ENCODE results near the gene ATXN7.

ATXN7 gene, protein sequence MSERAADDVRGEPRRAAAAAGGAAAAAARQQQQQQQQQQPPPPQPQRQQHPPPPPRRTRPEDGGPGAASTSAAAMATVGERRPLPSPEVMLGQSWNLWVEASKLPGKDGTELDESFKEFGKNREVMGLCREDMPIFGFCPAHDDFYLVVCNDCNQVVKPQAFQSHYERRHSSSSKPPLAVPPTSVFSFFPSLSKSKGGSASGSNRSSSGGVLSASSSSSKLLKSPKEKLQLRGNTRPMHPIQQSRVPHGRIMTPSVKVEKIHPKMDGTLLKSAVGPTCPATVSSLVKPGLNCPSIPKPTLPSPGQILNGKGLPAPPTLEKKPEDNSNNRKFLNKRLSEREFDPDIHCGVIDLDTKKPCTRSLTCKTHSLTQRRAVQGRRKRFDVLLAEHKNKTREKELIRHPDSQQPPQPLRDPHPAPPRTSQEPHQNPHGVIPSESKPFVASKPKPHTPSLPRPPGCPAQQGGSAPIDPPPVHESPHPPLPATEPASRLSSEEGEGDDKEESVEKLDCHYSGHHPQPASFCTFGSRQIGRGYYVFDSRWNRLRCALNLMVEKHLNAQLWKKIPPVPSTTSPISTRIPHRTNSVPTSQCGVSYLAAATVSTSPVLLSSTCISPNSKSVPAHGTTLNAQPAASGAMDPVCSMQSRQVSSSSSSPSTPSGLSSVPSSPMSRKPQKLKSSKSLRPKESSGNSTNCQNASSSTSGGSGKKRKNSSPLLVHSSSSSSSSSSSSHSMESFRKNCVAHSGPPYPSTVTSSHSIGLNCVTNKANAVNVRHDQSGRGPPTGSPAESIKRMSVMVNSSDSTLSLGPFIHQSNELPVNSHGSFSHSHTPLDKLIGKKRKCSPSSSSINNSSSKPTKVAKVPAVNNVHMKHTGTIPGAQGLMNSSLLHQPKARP

DNA sequence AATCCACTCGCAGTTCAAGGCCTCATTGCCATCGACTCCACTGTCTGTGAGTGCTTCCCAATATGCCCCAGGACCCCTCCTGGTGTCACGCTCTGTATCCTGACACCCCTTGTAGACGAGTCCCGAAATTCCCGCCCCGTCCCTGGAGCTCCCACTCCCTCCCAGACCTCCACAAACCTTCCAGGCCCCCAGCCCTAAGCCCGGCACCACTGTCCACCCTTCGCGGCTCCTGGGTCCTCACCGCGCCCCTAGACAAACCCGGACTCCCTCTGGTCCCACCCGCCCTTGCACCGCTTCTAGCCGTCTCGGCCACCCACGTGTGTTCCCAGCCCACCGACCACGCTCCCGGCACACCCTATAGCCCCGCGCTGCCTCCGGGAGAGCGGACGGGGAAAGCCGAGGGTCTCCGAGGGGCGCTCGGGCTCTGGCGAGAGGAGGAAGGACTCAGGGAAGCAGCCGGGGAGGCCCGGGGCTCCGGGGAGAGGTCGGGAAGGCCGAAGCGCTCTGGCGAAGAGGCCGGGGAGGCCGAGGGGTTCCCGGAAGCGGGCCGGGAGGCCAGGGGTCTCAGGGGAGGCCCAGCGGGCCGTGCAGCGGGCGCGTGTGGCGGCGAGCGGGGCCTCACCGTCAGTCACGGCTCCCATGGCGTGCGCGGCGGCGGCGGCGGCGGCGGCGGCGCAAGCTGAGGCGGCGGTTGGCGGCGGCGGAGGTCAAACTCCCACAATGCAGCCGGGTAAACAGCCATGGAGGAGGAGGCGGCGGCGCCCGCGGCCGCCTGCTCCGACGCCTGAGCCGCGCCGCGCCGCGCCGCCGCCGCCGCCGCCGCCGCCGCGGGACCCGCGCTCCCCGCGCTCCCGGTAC lies at the start of gene ATXN7, which contains the start of gene THOC7:
Gene ATXN7, plus strand, starts transcription at position 718 of the 858 bp plus-strand sequence. CDS start 48,732 bp downstream, outside the sequence.
Gene THOC7, minus strand, starts transcription at position 656 of the 858 bp plus-strand sequence. Its CDS starts 15 bp downstream, at position 641.
- Histone ChIP-seq H3K9ac (ENCODE audit: low read depth, low read length) (peak within 1 kb of the TSS; percentile 98), H3K4me1 (ENCODE audit: insufficient read depth, low read length) (peaks cover 21% of the 10 kb centered on the region), H3K9me3 (ENCODE audit: control insufficient read depth, insufficient read depth, low read length) (no peaks in the 10 kb centered on the region), H3K36me3 (ENCODE audit: insufficient read depth, low read length) (no peaks in the 10 kb centered on the region)

GRCh38 chr3:63814237-63814636 lies 49.4 kb upstream of the ATXN7 start:
- no peak overlapping the region for H3K9ac ChIP-seq (ENCODE audit: low read depth, low read length)

GRCh38 chr3:63817225-63817624 lies 46.4 kb upstream of the ATXN7 start:
- no peaks in the 10 kb centered on the region for H3K36me3 ChIP-seq (ENCODE audit: insufficient read depth, low read length)
- H3K9me3 ChIP-seq (ENCODE audit: control insufficient read depth, insufficient read depth, low read length), result no peaks in the 10 kb centered on the region
- H3K4me1 ChIP-seq (ENCODE audit: insufficient read depth, low read length), result 0 out of 2 replicates have a peak, but pooled peaks cover 5% of the 10 kb centered on the region
- no peak overlapping the region for H3K9ac ChIP-seq (ENCODE audit: low read depth, low read length)

More at GRCh38 chr3:63814237-63814636, 49.4 kb upstream of the ATXN7 start:
- Histone ChIP-seq H3K9me3 (ENCODE audit: control insufficient read depth, insufficient read depth, low read length) (no peaks in the 10 kb centered on the region), H3K4me1 (ENCODE audit: insufficient read depth, low read length) (0 out of 2 replicates have a peak, but pooled peaks cover 5% of the 10 kb centered on the region), H3K36me3 (ENCODE audit: insufficient read depth, low read length) (no peaks in the 10 kb centered on the region)

DNA sequence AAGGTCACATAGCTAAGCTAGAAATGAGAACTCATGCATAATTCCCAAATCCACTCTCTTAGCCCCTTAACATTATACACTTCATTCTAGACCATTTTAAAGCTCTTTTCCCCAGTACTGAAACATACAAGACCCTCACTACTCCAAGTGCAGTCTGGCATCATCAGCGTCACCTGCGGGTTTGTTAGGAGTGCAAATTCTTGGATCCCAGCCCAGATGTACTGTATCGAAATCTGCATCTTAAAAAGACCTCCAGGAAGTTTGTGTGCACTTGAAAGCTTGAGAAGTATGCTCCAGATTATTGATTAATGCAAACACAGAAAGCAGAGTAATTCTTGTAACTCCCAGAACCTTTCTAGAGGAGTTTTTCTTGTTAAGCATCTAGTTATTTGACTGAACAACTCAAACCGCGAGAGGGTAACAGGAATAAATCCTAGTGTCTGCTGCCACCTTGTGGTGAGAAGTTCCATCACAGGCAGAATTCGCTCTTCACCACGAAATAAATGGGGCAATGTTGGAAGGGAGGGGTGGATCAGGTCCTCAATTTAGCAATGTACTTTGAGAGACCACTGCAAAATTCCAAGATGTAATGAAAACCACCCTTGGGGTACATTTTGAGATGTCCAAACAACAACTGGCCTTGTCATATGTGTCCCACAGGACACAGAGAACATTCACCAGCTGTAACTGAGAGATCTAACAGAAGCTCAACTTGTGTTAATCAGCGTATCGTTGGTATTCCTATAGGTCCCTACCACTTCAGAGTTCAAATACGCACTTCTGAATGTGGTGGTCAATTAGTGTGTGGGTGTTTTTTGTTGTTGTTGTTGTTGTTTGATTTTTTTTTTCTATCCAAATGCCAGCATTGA lies 45.2 kb upstream of the ATXN7 start:
- Histone ChIP-seq H3K4me1 (ENCODE audit: insufficient read depth, low read length) (0 out of 2 replicates have a peak, but pooled peaks cover 5% of the 10 kb centered on the region), H3K9me3 (ENCODE audit: control insufficient read depth, insufficient read depth, low read length) (no peaks in the 10 kb centered on the region), H3K9ac (ENCODE audit: low read depth, low read length) (no peak overlapping the region), H3K36me3 (ENCODE audit: insufficient read depth, low read length) (no peaks in the 10 kb centered on the region)

DNA sequence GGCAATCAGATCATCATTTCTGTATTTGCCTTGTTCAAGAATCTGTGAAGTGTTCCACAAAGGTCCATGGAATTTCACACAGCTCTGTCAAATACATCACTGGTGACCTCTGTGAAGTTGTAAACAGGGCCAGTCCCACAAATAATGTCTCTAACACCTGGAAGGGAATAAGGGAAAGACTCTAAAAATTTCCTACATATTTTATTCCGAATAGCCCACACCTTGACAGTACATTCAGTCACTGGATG lies 44.6 kb upstream of the ATXN7 start, which contains the start of gene C3orf49:
Gene C3orf49, plus strand, starts transcription at position 149 of the 248 bp plus-strand sequence. CDS start 173 bp downstream, outside the sequence.
- no peaks in the 10 kb centered on the region for H3K36me3 ChIP-seq (ENCODE audit: insufficient read depth, low read length)
- no peak within 1 kb of the TSS for H3K9ac ChIP-seq (ENCODE audit: low read depth, low read length)
- H3K4me1 ChIP-seq (ENCODE audit: insufficient read depth, low read length), result 0 out of 2 replicates have a peak, but pooled peaks cover 5% of the 10 kb centered on the region
- H3K9me3 ChIP-seq (ENCODE audit: control insufficient read depth, insufficient read depth, low read length), result no peaks in the 10 kb centered on the region

DNA sequence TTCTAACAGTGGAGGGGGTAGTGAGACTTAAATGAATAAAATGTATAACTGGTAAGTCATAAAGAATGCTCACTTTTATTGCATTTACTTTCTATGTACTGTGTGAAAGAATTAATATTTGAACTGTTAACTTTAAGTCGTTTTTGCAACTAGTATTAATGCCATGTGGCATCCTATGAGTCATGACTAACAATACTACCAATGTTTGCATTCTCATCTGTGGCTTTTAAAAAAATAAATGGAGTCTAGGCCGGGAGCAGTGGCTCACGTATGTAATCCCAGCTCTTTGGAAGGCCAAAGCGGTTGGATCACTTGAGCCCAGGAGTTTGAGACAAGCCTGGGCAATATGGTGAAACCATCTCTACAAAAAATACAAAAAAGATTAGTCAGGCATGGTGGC lies 39.4 kb upstream of the ATXN7 start:
- Histone ChIP-seq H3K36me3 (ENCODE audit: insufficient read depth, low read length) (no peaks in the 10 kb centered on the region; the same call in 1 of the 2 replicates), H3K4me1 (ENCODE audit: insufficient read depth, low read length) (no peaks in the 10 kb centered on the region), H3K9me3 (ENCODE audit: control insufficient read depth, insufficient read depth, low read length) (no peaks in the 10 kb centered on the region), H3K9ac (ENCODE audit: low read depth, low read length) (no peak overlapping the region)

GRCh38 chr3:63830526-63830925 lies 33.1 kb upstream of the ATXN7 start:
- H3K9ac ChIP-seq (ENCODE audit: low read depth, low read length), result no peak overlapping the region
- no peaks in the 10 kb centered on the region for H3K9me3 ChIP-seq (ENCODE audit: control insufficient read depth, insufficient read depth, low read length)
- H3K4me1 ChIP-seq (ENCODE audit: insufficient read depth, low read length), result no peaks in the 10 kb centered on the region
- H3K36me3 ChIP-seq (ENCODE audit: insufficient read depth, low read length), result peaks cover 4% of the 10 kb centered on the region

DNA sequence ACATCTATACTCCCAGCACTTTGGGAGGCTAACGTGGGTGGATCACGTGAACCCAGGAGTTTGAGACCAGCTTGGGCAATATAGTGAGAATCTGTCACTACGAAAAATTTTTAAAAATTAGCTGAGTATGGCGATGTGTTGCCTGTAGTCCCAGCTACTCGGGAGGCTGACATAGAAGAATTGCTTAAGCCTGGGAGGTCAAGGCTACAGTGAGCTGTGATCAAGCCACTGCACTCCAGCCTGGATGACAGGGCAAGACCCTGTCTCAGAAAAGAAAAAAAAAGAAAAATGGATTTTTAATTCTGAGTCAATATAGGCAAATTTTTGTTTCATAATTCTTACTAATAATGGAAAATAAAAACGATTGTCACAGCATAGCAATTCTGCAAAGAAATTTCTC lies 31.3 kb upstream of the ATXN7 start:
- Histone ChIP-seq H3K4me1 (ENCODE audit: insufficient read depth, low read length) (no peaks in the 10 kb centered on the region), H3K36me3 (ENCODE audit: insufficient read depth, low read length) (peaks cover 4% of the 10 kb centered on the region), H3K9me3 (ENCODE audit: control insufficient read depth, insufficient read depth, low read length) (no peaks in the 10 kb centered on the region), H3K9ac (ENCODE audit: low read depth, low read length) (no peak overlapping the region)

GRCh38 chr3:63841704-63842103 lies 22.0 kb upstream of the ATXN7 start:
- Histone ChIP-seq H3K36me3 (ENCODE audit: insufficient read depth, low read length) (no peaks in the 10 kb centered on the region), H3K9me3 (ENCODE audit: control insufficient read depth, insufficient read depth, low read length) (no peaks in the 10 kb centered on the region), H3K4me1 (ENCODE audit: insufficient read depth, low read length) (no peaks in the 10 kb centered on the region), H3K9ac (ENCODE audit: low read depth, low read length) (no peak overlapping the region)

- Histone ChIP-seq H3K9ac (ENCODE audit: low read depth, low read length) (no peak overlapping the region), H3K4me1 (ENCODE audit: insufficient read depth, low read length) (no peaks in the 10 kb centered on the region), H3K36me3 (ENCODE audit: insufficient read depth, low read length) (no peaks in the 10 kb centered on the region), H3K9me3 (ENCODE audit: control insufficient read depth, insufficient read depth, low read length) (no peaks in the 10 kb centered on the region)
These were observed 21.5 kb upstream of the ATXN7 start for GRCh38 chr3:63842127-63842526.

GRCh38 chr3:63845215-63845614 lies 18.5 kb upstream of the ATXN7 start:
- Histone ChIP-seq H3K4me1 (ENCODE audit: insufficient read depth, low read length) (peaks cover 6% of the 10 kb centered on the region; the same call in 1 of the 2 replicates), H3K9ac (ENCODE audit: low read depth, low read length) (no peak overlapping the region), H3K36me3 (ENCODE audit: insufficient read depth, low read length) (no peaks in the 10 kb centered on the region), H3K9me3 (ENCODE audit: control insufficient read depth, insufficient read depth, low read length) (no peaks in the 10 kb centered on the region)

DNA sequence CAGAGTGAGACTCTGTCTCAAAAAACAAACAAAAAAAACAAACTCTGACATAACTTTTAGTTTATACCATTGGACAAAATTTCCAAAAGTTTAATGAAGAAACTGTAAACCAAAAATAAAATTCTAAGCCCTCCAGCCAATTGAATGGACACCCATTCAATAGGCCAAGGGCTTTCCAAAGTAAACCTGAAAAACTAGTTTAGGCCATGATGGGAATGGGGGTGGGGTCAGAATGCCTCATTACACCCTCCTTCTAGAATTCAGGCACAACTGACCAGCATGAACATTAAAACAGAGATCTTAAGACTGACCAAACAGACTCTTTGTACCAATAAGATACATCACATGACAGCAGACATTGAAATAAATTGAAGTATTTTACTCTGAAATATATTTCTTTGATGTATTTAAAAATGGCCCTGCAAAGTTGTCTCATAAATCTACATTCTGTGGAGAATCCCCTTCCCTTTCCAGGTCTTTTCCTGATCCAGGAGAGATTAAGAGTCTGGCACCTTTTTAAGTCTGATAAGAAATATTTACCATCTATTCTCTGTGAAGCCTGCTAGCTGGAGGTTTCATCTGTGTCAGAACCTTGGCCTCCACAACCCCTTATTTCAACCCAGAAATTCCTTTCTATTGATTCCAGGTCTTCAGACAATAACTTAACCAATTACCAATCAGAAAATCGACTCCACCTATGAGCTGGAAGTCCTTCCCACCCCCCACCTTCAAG lies 15.8 kb upstream of the ATXN7 start:
- H3K36me3 ChIP-seq (ENCODE audit: insufficient read depth, low read length), result no peaks in the 10 kb centered on the region
- peaks cover 6% of the 10 kb centered on the region; the same call in 1 of the 2 replicates for H3K4me1 ChIP-seq (ENCODE audit: insufficient read depth, low read length)
- no peaks in the 10 kb centered on the region for H3K9me3 ChIP-seq (ENCODE audit: control insufficient read depth, insufficient read depth, low read length)
- H3K9ac ChIP-seq (ENCODE audit: low read depth, low read length), result no peak overlapping the region
